Stimulated activated CD8-positive, alpha-beta memory T cell treated with anti-CD3 and anti-CD28 coated beads, Interleukin-2, amount 100 ng/mL, for 1 hour (primary cell): ENCODE results near the gene HES3.

ENCODE experiments used
- DNase-seq, 2 donors: peaks; one replicate each; pipeline ENCODE4 v3.0.0-alpha.2; 2020; ENCODE audit warnings: low read depth in 2 of 2

Gene HES3

DNA sequence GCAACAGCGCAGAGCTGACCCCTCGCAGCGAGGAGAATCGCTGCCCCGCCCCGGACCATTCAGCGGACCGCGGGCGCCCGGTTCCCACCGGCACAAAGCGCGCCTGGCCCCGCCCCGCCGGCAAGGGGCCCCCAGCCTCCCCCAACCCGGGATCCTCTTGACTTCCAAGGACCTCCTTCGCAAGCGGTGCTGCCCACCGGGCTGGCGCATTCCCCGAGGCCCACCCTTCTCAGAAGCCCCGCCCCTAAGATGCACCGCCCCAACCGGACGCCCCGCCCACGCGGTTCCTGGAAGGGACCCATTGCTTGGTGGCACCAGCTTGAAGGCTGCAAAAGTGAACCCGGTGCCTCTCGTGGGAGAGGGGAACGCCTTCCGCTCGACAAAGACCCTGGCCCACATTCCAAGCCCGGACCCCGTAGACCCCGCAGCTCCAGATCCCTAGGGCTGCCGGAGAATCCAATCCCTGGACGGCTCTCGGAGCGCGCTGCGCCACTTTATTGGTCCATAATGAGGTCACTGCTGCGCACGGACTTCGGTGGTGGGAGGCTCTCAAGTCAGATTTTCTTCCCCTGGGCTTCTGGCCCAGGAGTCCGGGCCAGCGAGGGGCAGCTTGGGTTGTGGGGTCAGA lies 2.0 kb downstream of the HES3 start:
- DNase-seq = peak in 1 of 2 donors; percentile 10

DNA sequence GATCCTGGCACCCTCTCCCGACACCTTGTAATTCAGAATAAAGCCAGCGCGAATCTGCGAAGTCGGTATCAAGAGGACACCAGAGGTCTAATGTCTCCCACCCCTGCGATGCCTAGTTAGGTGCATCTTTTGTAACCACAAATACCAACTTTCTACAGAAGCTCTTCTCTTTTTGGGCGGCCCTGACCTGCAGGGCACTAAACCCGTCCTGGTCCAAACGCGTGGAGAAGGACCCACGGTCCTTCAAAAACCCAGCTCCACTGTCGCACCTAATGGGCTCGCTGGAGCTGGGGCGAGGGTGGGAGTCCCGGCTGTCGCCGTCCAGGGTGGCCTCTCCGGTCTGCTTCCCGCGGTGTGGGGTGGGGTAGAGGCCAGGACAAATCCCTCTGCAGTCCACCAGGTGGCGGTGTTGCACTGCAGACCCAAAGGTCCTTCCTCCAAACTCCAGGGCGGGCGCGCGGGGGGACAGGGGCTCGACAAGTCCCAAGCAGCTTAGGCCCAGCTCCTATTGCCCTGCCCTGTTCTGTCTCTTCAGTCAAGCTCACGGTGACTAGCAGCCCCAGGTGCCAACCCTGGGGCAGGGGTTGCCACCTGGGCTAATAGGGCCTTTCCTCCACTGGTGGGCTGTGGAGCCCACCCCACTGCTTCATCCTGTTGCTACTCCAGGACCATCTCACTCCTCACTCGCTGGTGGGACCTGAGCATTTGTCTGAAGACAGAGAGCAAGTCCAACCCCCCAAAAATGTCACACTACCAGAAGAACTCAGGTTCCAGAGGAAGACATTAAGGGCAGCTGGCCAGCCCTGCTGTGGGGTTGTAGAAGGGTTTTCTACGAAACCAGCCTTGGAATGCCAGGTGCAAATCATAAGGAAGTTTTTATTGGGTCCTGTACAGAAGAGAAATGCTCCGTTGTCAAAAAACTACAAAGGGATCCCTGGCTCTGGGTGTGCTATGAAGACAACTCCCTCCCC lies 2.8 kb downstream of the HES3 start:
- peak; percentile 57 to 69 for DNase-seq

DNA sequence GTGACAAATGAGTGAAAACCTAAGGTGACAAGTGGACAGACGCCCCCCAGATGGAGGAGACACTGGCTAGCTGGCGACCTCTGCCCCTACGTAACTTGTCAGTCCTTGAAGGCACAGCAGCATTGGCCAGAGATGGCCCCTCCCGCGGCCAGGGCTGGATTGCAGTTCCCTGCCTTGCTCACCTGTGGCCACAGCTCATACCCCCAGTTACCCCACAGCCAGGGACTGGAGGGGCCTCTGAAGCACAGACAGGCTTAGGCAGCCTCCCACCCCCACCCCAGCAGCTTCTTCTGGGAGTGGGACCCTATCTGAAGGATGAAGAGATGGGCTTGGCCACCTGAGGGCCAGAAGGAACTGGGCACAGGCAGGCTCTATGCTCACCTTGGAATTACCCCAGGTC lies 3.7 kb downstream of the HES3 start:
- DNase-seq = no peak

DNA sequence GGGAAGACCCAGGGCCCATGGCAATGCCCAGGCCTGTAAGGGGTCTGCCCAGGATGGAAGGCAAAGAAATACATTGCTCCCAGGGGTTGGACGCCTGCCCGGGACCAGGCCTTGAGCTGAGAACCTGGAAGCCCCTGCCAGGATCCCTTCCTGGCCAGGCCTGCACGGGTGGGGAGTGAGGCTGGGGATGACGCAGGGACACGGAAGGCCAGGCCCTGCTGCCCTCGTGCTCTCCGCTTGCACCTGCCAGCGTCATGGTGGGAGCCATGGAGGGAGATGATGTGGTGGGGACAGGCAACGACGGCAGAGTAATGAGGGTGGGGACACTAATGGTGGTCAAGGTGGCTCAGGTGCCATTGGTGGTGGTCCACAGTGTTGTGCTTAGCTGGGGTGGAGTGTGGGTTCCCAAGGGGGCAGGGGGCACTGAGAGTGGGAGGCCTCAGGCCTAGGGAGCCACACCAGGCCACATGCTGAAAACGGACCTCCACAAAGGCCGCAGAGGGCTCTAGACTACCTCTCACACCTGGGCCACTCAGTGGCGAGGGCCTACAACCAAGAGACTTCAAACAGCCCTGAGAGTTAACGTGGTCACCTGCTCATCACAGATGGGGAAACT lies 4.3 kb downstream of the HES3 start:
- no peak for DNase-seq

DNA sequence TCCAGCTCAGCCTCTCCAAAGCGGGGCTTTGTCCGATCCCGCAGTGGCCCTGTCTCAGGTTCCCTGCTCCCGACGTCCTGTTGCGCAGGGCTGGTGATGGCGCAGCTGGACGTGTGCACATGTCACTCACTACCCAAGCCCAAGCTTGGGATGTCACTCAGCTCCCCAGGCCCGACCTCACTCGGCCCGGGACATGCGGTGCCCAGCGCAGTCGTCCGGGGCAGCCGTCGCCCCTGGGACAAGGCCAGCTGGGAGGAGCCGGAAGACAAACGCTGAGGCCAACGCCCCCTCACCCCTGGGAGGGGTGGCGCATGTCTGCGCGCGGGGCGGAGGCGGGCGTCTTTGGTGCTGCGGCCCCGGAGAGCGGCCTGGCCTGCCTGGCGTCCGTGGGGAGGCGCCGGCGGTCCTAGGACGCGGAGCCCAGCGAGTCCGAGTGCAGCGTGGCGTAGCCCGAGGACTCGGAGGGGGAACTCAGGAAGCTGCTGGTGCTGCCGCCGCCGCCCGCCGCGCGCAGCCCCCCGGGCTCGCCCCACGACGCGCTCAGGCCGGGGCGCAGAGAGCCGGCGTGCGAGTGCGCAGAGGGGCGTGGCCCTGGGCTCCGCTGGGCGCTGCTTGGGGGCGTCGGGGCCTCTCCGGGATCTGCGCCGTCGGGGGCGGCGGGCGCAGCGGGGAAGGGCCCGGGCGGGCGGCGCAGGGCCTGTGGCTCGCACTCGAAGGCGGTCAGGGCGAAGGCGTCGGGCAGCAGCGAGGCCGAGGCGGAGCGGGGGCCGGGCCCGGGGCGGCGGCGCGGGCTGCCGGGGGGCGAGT lies 5.2 kb downstream of the HES3 start:
- no peak for DNase-seq

DNA sequence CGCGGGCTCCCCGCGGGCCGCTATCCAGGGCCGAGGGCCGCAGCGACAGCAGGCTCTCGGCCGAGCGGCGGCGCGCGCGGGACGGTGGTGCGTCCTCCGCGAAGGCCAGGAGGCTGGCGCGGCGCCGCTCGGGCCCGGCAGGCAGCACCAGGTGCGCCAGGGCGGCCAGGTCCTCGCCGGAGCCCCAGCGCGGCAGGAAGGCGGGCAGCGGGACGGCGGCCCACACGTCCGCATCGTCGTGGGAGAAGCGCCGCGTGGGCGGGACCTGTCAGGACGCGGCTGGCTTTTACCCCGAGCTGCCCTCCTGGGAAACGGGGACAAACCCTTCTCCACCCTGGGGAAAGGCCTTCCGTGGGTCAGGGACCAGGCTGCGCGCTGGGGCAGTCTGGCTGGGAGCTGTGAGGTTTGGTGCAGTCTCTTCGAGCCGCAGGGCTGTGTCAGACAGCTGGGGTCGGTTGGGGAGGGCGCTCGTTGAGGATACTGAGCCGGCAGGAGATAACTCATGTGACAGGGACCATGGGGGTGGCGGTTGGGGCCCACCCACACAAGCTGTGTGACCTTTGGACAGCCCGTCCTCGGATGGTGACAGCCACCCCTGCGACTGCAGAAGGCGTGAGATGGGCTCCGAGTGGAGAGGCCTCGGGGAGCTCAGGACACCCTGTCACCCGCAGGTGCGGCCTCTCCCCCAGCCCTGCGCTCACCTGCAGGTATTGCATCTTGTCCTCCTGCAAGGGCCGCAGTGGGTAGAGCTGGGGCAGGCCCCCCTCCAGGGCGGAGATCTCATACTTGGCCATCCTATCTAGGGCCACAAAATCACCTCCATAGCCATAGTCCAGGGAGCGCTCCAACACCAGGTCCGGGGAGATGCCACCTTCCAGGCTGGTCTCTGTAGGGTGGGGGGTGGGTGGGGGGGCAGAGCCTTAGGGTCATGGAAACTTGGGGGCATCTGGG lies 6.0 kb downstream of the HES3 start:
- DNase-seq = no peak

DNA sequence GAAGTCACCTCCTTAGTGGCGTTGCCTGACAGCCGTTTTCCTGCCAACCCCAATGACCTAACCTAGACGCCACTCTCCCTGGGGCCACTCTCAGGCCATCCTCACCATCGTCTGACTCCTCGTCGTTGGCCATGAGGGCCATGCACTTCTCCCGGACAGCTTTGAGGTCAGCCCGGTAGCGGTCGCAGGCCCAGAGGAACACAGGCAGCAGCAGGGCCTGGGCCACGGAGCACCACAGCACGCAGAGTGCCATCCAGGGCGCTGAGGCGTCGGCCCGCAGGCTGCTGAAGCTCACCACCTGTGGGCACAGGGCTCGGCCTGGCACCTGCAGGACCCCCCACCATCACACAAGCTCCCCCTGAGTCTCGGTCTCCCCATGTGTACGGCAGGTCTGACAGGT lies 7.3 kb downstream of the HES3 start:
- no peak for DNase-seq

DNA sequence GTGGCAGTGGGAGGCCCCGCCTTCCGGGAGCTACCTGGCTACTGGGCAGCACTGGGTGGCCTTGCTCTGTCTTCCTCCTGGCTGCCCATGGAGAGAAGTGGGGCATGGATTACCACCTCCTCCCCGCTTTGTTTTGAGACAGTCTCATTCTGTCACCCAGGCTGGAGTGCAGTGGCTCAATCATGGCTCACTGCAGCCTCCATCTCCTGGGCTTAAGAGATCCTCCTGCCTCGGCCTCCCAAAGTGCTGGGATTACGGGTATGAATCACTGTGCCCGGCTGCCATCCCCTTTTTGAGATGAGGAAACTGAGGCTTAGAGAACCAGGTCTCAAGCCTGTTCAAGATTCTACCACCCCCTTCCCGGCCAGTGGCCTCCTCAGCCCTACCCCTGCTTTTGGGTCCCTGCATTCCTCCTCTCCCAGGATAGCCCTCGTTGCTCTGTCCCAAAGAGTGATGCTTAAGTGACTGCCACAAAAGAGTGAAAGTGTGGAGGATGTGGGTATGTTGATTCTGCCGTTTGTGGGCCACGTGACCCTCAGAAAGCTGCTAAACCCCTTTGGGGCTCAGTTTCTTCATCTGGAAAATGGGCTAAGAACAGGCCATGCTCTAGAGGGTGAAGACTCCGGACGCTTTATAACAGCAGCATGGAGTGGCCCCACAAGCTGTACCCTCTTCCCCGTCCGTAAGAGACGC lies 7.8 kb downstream of the HES3 start:
- DNase-seq = no peak

DNA sequence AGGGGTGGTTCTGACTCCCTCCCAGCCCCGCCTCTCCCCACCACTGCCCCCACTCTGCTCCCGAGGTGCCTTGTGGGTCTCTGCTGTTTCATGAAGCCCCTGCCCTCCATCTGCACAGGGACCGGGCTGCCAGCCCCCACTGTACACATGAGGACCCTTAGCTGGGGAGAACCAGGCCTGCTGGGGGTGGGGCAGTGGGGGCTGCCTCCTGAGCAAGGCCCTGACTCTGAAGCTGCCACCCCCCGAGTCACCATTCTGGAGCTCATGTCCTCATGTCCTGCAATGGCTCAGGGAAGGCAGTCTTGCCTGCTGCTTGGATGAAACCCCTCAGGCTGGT lies 8.4 kb downstream of the HES3 start:
- no peak for DNase-seq

DNA sequence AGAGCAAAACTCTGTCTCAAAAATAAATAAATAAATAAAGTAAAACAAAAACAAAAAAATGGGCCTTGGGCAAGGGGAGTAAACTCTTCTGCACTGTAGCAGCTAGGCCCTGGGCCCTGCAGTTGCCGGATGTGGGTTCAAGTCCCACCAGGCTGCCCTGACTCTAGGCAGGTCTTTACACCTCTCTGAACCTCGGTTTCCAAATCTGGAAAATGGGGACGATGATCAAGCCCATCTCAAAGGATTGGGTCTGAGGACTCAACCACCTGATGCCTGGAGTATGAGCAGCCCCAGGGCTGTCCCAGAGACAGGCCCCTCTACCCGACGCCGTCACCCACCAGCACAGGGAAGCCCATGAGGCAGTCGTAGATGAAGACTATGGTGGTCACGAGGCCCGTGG lies 9.4 kb downstream of the HES3 start:
- DNase-seq = no peak

DNA sequence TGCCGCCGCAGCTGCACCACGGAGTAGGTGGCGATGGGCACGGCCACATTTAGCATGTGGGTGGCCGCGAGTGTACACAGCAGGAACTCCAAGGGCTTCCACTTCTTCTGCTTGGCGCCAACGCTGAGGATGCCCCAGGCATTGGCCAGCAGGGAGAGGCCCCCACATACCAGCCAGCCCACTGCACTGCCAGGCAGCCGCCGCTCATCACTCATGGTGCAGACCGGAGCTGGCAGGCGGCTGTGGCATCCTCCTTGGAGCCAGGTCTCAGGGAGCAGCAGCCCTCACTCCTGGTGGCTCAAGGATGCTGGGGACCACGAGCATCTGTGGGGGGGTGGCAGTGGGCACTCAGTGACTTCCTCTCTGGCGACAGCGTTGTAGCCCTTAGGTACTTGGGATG lies 10.7 kb downstream of the HES3 start:
- no peak for DNase-seq

DNA sequence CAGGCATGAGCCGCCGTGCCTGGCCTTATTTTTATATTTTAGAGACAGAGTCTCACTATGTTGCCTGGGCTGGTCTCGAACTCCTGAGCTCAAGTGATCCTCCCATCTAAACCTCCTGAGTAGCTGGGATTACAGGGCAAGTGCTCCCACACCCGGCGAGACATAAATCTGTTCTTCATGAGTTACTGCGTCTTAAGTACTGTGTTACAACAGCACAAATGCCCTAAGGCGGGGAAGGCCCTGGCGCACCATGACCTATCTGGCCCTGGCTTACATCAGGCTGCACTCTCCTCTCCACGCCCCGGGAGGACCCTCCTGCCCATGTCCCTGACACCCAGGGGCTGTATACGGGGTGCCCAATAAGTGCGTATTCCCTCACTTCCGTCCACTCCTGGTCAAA lies 12.7 kb downstream of the HES3 start:
- DNase-seq = no peak

DNA sequence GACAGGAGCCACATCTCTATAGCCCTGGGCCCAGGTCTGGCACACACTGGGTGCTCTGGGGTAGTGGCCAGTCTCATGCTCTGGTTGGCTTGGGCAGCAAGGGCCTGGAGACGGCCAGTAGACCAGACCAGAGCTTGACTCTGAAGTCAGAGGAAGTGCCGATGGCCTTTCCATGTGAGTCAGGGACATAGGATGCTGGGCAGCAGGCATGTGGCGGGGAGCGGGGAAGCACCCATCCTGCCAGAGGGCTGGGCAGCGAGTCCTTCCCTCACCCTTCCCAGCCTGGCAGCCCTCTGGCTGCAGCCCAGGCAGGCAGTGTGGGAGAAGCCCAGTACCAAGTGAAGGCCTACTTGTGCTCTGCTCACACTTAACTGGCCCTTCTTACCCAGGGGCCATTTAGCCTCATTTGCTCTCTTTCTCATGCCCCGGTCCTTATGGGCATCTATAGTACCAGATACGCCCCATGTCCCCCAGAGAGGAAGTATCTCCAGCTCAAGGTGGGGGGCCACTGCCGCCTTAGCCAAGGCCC lies 13.6 kb downstream of the HES3 start:
- DNase-seq = no peak

DNA sequence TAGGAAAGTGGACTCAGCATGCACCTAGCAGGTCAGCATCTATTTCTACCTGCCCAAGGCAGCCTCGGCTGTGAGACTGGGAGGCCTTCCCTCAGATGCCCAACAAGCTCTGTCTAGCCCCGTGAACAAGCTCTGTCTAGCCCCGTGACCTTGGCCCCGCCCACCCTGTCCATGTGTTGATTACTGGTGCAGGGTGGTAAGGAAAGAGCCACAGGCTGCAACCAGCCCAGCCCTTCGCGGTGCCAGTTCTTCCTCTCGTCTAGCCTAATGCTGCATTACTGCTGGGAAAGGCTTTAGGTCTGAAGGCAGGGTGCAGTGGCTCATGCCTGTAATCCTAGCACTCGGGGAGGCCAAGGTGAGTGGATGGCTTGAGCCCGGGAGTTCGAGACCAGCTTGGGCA lies 14.7 kb downstream of the HES3 start:
- no peak for DNase-seq

DNA sequence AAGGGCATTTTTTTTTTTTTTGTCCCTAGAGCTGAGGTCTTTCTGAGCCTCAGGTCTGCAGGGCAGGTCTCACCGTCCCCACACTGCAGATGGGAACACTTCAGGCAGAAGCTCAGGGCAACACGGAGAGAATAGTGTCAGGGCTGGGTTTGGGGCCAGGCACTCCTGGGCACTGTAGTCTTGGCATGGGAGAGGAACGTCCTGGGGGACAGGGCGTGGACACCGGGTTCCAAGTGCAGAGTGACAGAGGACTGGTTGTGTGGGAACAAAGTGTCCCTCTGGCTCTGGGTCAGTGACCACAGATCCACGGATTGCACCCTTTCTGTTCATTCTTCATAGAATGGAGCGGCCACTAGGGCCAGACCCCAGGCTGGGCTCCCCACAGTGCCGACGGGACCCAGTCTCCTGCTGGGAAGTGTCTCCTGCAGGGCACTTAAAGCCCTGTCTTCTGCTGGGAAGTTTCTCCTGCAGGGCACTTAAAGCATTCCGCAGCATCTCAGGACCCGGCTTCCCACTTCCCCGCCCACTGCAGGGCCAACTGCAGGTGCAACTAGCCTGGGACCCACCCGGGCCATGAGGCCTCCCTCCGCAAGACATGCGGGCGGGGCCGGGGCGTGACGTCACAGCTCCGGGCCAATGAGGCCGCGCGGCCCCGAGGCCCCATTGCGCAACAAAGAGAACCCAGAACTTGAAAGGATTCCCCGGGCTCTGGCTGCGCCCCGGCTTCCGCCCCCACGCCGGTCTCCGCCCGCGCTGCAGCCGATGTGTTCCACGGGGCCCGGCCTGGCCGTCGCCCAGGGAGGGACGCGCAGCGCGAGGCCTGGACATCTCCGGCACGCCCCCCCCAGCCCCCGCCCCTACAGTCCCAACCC lies 15.7 kb downstream of the HES3 start:
- DNase-seq = peak; percentile 54 to 67

DNA sequence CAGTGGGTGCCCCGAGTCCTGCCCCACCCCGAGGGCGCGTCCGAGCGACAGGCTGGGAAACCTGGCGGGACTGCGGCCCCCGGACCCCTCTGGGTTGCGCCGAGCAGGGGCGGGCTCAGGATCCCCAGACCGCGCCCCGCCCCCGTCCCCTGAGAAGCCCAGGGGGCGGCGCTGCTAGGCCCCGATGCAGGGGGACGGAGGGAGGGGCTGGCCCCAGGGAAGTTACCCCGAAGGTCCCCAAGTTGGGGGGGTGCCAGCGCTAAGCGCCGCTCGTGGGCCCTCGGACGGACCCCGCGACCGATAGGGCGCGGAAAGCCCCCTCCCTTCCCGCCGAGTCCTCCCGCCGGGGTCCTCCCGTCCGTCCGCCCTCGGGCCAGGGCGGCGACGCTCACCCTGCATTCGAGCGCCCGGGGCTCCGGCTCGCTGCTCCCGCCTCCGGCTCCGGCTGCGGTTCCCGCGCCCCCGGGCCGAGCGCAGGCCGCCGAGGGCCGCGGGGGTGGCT lies 16.5 kb downstream of the HES3 start:
- DNase-seq = no peak

DNA sequence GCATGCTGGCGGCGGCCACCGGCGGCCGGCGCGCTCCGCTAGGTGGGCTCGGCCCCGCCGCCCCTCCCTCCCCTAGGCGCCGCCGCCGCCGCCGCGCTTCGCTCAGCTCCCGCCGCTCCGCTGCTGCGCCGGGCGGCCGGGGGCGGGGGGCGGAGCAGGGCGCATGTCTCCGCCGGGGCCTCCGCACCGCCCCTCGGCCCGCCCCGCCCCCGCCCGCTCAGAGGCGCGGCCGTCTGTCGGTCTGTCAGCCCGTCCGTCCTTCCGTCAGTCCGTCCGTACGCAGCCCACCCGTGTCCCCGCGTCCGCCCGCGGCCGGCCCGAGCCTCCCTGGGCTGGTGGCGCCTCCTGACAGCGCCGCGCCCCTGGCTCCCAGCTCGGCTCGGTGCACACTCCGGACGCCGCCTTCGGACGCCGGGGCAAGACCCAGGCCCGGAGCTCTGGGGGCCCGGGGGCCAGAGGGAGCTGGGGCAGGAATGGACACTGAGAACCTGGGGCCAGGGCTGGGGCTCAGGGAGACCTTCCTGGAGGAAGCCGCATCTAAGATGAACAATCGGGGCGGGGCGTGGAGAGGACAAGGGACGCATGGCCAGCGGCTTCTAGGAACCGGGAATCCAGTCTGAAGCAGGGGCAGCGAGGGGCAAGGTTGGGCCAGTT lies 17.1 kb downstream of the HES3 start, which contains the start of gene GPR153:
TSS of gene GPR153 (minus strand) at position 138 of the 654 bp plus-strand sequence. CDS start 6,193 bp downstream, outside the sequence.
- DNase-seq = peak; percentile 18 to 21

DNA sequence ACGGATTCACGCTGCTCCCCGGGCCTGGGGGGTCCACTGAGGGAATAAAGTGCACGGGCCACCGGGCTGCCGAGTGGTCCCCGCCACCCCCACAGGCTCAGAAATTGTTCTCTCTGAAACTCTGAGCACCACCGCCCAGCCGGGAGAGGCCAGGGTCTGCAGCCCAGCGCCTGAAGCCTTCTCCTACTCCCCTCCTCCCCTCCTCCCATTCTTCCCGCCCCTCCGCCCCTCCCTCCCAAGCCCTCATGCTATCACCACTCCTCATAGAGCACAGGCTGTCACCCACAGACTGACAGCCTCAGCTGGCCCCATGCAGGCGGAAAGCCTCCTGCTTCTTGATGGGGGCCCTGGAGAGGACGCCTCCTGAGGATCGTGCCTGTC lies 17.6 kb downstream of the HES3 start:
- no peak for DNase-seq
